ENCODE data around the gene BCAS1. TPM values are rescaled to one million over a fixed set of nuclear protein-coding genes. Genes with fewer than 3 reads are reported as not detected.
"Not testable (repeated sequence)": the region's sequence is repeated elsewhere in the genome, so short reads cannot be mapped to it uniquely, and the experiment has no call there.

The BCAS1 gene
- total RNA-seq, 2 experiments from 2014 or later = 0.16 to 0.19 TPM

DNA sequence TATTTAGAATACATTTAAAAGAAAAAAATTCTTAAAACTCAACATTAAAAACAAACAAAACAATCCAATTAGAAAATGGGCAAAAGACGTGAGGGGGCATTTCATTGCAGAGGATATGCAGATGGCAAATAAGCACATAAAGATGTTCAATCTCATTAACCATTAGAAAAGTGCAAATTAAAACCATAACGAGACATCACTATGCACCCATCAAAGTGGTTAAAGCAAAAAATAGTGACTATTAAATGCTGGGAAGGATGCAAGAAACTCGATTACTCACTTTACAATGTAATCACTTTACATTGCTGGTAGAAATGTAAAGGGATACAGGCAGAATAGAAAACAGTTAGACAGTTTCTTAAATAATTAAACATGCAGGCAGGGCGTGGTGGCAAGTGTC, 59.0 kb downstream of the BCAS1 start:
- Histone ChIP-seq H3K27ac (ENCODE audit: low read depth, low read length, poor library complexity, severe bottlenecking) (no peak overlapping the region), H3K4me3 (ENCODE audit: low read depth, low read length, poor library complexity, severe bottlenecking) (no peak overlapping the region), H3K36me3 (ENCODE audit: insufficient read depth, low read length) (no peaks in the 10 kb centered on the region), H3K9me2 (ENCODE audit: insufficient read depth, low read length) (no peaks in the 10 kb centered on the region), H4K20me1 (ENCODE audit: insufficient read depth, low read length) (no peaks in the 10 kb centered on the region), H3K4me1 (ENCODE audit: insufficient read depth, low read length, poor library complexity, severe bottlenecking) (no peaks in the 10 kb centered on the region), H3K4me2 (ENCODE audit: low read length) (no peak overlapping the region), H2AFZ (ENCODE audit: low read length) (no peak overlapping the region), H3K9me3 (ENCODE audit: low read length) (no peaks in the 10 kb centered on the region), H3K79me2 (ENCODE audit: insufficient read depth, low read depth, low read length) (no peaks in the 10 kb centered on the region)
- TF ChIP-seq, protein P1, sequence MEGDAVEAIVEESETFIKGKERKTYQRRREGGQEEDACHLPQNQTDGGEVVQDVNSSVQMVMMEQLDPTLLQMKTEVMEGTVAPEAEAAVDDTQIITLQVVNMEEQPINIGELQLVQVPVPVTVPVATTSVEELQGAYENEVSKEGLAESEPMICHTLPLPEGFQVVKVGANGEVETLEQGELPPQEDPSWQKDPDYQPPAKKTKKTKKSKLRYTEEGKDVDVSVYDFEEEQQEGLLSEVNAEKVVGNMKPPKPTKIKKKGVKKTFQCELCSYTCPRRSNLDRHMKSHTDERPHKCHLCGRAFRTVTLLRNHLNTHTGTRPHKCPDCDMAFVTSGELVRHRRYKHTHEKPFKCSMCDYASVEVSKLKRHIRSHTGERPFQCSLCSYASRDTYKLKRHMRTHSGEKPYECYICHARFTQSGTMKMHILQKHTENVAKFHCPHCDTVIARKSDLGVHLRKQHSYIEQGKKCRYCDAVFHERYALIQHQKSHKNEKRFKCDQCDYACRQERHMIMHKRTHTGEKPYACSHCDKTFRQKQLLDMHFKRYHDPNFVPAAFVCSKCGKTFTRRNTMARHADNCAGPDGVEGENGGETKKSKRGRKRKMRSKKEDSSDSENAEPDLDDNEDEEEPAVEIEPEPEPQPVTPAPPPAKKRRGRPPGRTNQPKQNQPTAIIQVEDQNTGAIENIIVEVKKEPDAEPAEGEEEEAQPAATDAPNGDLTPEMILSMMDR (conservative IDR thresholded peaks at IDR 0.05; ENCODE audit: low read length) = no peak
- no peak for TF ChIP-seq EZH2phosphoT487 (IDR thresholded peaks at IDR 0.05; ENCODE audit: borderline replicate concordance, low read depth, low read length)
- no peak for DNase-seq (ENCODE audit: low spot score)
- intact Hi-C loops (cut with micrococcal nuclease; ENCODE audit: unreplicated experiment) = no loop called here
- POLR2A ChIA-PET = no interaction called here
- CTCF ChIA-PET (ENCODE audit: unreplicated experiment) = no interaction called here
- BruUV-seq (replicated peaks) = no TSS peak

DNA sequence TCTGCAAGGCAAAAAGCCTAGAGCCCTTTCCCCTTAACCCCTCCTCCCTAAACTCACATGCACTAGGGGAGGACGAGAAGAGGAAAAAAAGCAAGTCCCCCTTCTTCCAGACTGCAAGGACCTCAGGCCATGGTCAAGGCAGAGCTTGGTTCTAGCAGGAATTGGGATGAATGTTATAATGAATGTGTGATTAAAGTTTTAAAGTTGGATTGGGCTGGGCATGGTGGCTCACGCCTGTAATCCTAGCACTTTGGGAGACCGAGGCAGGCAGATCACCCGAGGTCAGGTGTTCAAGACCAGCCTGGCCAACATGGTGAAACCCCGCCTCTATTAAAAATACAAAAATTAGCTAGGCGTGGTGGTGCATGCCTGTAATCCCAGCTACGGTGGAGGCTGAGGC, 64.2 kb downstream of the BCAS1 start:
- H4K20me1 ChIP-seq (ENCODE audit: insufficient read depth, low read length); H2AFZ ChIP-seq (ENCODE audit: low read length); H3K79me2 ChIP-seq (ENCODE audit: insufficient read depth, low read depth, low read length); CTCF ChIA-PET (ENCODE audit: unreplicated experiment); H3K4me1 ChIP-seq (ENCODE audit: insufficient read depth, low read length, poor library complexity, severe bottlenecking); H3K27ac ChIP-seq (ENCODE audit: low read depth, low read length, poor library complexity, severe bottlenecking); H3K4me2 ChIP-seq (ENCODE audit: low read length); H3K36me3 ChIP-seq (ENCODE audit: insufficient read depth, low read length); H3K4me3 ChIP-seq (ENCODE audit: low read depth, low read length, poor library complexity, severe bottlenecking); H3K9me2 ChIP-seq (ENCODE audit: insufficient read depth, low read length); intact Hi-C loops (cut with micrococcal nuclease; ENCODE audit: unreplicated experiment); H3K9me3 ChIP-seq (ENCODE audit: low read length); BruUV-seq (replicated peaks); DNase-seq (ENCODE audit: low spot score): not testable (repeated sequence)
- POLR2A ChIA-PET = interaction anchor here (0.7 kb wide), 1 partner anchor 54 kb away, joined by 3 read pairs; no protein-coding TSS in a partner anchor

DNA sequence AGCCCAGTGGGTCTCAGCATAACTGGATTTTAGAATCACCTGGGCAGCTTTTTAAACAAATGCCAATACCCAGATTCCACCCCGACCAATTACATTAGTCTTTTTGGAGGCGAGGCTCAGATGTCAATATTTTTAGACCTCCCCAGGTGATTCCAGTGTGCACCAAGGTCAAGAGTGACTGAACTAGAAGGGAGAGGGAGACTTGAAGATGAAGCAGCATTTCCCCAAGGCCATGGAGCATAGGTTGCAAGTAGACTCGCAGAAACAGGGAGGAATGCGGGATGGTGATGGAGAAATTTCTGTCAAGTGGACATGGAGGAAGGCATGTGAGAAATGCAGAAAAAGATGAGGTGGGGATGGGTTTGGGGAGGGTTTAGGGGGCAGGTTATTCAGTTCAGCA, 64.9 kb downstream of the BCAS1 start:
- H3K4me2 ChIP-seq (ENCODE audit: low read length) = no peak overlapping the region
- CTCF ChIA-PET (ENCODE audit: unreplicated experiment) = no interaction called here
- no TSS peak for BruUV-seq (replicated peaks)
- H3K4me1 ChIP-seq (ENCODE audit: insufficient read depth, low read length, poor library complexity, severe bottlenecking) = no peaks in the 10 kb centered on the region
- H3K27ac ChIP-seq (ENCODE audit: low read depth, low read length, poor library complexity, severe bottlenecking) = no peak overlapping the region
- H3K9me2 ChIP-seq (ENCODE audit: insufficient read depth, low read length) = no peaks in the 10 kb centered on the region
- no peak overlapping the region for H2AFZ ChIP-seq (ENCODE audit: low read length)
- H3K9me3 ChIP-seq (ENCODE audit: low read length) = no peaks in the 10 kb centered on the region; the same call in 1 of the 2 replicates
- POLR2A ChIA-PET = no interaction called here
- no peaks in the 10 kb centered on the region for H3K79me2 ChIP-seq (ENCODE audit: insufficient read depth, low read depth, low read length)
- no peaks in the 10 kb centered on the region for H3K36me3 ChIP-seq (ENCODE audit: insufficient read depth, low read length)
- H4K20me1 ChIP-seq (ENCODE audit: insufficient read depth, low read length) = no peaks in the 10 kb centered on the region
- DNase-seq (ENCODE audit: low spot score) = no peak
- no peak overlapping the region for H3K4me3 ChIP-seq (ENCODE audit: low read depth, low read length, poor library complexity, severe bottlenecking)
- TF ChIP-seq EZH2phosphoT487 (IDR thresholded peaks at IDR 0.05; ENCODE audit: borderline replicate concordance, low read depth, low read length) = no peak
- TF ChIP-seq, protein P1 (conservative IDR thresholded peaks at IDR 0.05; ENCODE audit: low read length) = no peak
- intact Hi-C loops (cut with micrococcal nuclease; ENCODE audit: unreplicated experiment) = no loop called here
